ENCODE results near the gene SHLD3. TPM values are rescaled to one million over a fixed set of nuclear protein-coding genes. Genes with fewer than 3 reads are reported as not detected.

Gene SHLD3
- total RNA-seq, 1 experiment from 2014 or later, result 1.6 TPM

GRCh38 chr5:65623482-65623881, 1.3 kb upstream of the SHLD3 start:
- TF ChIP-seq EZH2 (IDR thresholded peaks at IDR 0.05; ENCODE audit: low read length, unreplicated experiment), result no peak
- no peak for TF ChIP-seq EZH2phosphoT487 (IDR thresholded peaks at IDR 0.05; ENCODE audit: borderline replicate concordance, low read length)
- TF ChIP-seq CTCF (conservative IDR thresholded peaks at IDR 0.05; ENCODE audit: low read depth, low read length), result no peak
- Histone ChIP-seq H3K9ac (ENCODE audit: low read length) (peak overlapping the region; percentile 78), H3K4me3 (ENCODE audit: low read length) (peak overlapping the region; percentile 83), H3K27me3 (ENCODE audit: low read length) (no peaks in the 10 kb centered on the region), H3F3A (ENCODE audit: low read length, unreplicated experiment) (no peaks in the 10 kb centered on the region), H3K9me3 (ENCODE audit: low read length) (no peaks in the 10 kb centered on the region), H3K27ac (ENCODE audit: low read length) (no peak overlapping the region), H3K36me3 (ENCODE audit: low read depth, low read length) (no peaks in the 10 kb centered on the region), H3K4me2 (ENCODE audit: low read length) (peak overlapping the region; percentile 83), H4K20me1 (ENCODE audit: low read length) (no peaks in the 10 kb centered on the region), H3K79me2 (ENCODE audit: low read length) (peaks cover 51% of the 10 kb centered on the region), H3K4me1 (ENCODE audit: insufficient read depth, low read length) (peaks cover 7% of the 10 kb centered on the region; the same call in 1 of the 2 replicates), H3K9me2 (replicated peaks; ENCODE audit: low read length) (no peaks in the 10 kb centered on the region), H2AFZ (ENCODE audit: low read length) (peak overlapping the region; percentile 71; the same call in 1 of the 2 replicates)
- POLR2A ChIA-PET (ENCODE audit: unreplicated experiment), result no interaction called here
- no peak for ATAC-seq
- intact Hi-C loops (cut with micrococcal nuclease), result no loop called here
- CTCF ChIA-PET, result no interaction called here
- no peak for DNase-seq
- BruUV-seq (replicated peaks), result no TSS peak

- TF ChIP-seq EZH2phosphoT487 (IDR thresholded peaks at IDR 0.05; ENCODE audit: borderline replicate concordance, low read length), result no peak
- no peak for TF ChIP-seq EZH2 (IDR thresholded peaks at IDR 0.05; ENCODE audit: low read length, unreplicated experiment)
- no peak for TF ChIP-seq CTCF (conservative IDR thresholded peaks at IDR 0.05; ENCODE audit: low read depth, low read length)
- Histone ChIP-seq H3K27ac (ENCODE audit: low read length) (peak within 1 kb of the TSS; percentile 65), H3K9ac (ENCODE audit: low read length) (peak within 1 kb of the TSS; percentile 78), H3K27me3 (ENCODE audit: low read length) (no peaks in the 10 kb centered on the region), H3K9me3 (ENCODE audit: low read length) (no peaks in the 10 kb centered on the region), H4K20me1 (ENCODE audit: low read length) (no peaks in the 10 kb centered on the region), H3F3A (ENCODE audit: low read length, unreplicated experiment) (no peaks in the 10 kb centered on the region), H3K4me1 (ENCODE audit: insufficient read depth, low read length) (peaks cover 7% of the 10 kb centered on the region; the same call in 1 of the 2 replicates), H3K79me2 (ENCODE audit: low read length) (peaks cover 51% of the 10 kb centered on the region), H2AFZ (ENCODE audit: low read length) (peak within 1 kb of the TSS; percentile 75), H3K4me2 (ENCODE audit: low read length) (peak within 1 kb of the TSS; percentile 83), H3K36me3 (ENCODE audit: low read depth, low read length) (no peaks in the 10 kb centered on the region), H3K4me3 (ENCODE audit: low read length) (peak within 1 kb of the TSS; percentile 83), H3K9me2 (replicated peaks; ENCODE audit: low read length) (no peaks in the 10 kb centered on the region)
- ChIA-PET CTCF (no interaction called here), POLR2A (ENCODE audit: unreplicated experiment) (no interaction called here)
- ATAC-seq (peak; percentile 98), DNase-seq (peak; percentile 73)
- no TSS peak for BruUV-seq (replicated peaks)
- intact Hi-C loops (cut with micrococcal nuclease), result no loop called here
Observed at GRCh38 chr5:65624025-65624570, 729 bp upstream of the SHLD3 start, which contains the start of gene TRIM23. TSS of gene TRIM23 (minus strand) at chr5:65624333. CDS start at chr5:65624274, 59 bp downstream.

GRCh38 chr5:65625743-65626142, 916 bp downstream of the SHLD3 start:
- no peak for TF ChIP-seq EZH2phosphoT487 (IDR thresholded peaks at IDR 0.05; ENCODE audit: borderline replicate concordance, low read length)
- no peak for TF ChIP-seq CTCF (conservative IDR thresholded peaks at IDR 0.05; ENCODE audit: low read depth, low read length)
- TF ChIP-seq EZH2 (IDR thresholded peaks at IDR 0.05; ENCODE audit: low read length, unreplicated experiment), result no peak
- Histone ChIP-seq H3K4me1 (ENCODE audit: insufficient read depth, low read length) (peaks cover 7% of the 10 kb centered on the region; the same call in 1 of the 2 replicates), H3K36me3 (ENCODE audit: low read depth, low read length) (no peaks in the 10 kb centered on the region), H2AFZ (ENCODE audit: low read length) (no peak overlapping the region; the same call in 1 of the 2 replicates), H3K9ac (ENCODE audit: low read length) (peak overlapping the region; percentile 78), H3K4me2 (ENCODE audit: low read length) (peak overlapping the region; percentile 83), H4K20me1 (ENCODE audit: low read length) (no peaks in the 10 kb centered on the region), H3K79me2 (ENCODE audit: low read length) (peaks cover 51% of the 10 kb centered on the region), H3K9me3 (ENCODE audit: low read length) (no peaks in the 10 kb centered on the region), H3K27me3 (ENCODE audit: low read length) (no peaks in the 10 kb centered on the region), H3K27ac (ENCODE audit: low read length) (no peak overlapping the region), H3K9me2 (replicated peaks; ENCODE audit: low read length) (no peaks in the 10 kb centered on the region), H3K4me3 (ENCODE audit: low read length) (peak overlapping the region; percentile 83), H3F3A (ENCODE audit: low read length, unreplicated experiment) (no peaks in the 10 kb centered on the region)
- POLR2A ChIA-PET (ENCODE audit: unreplicated experiment), result no interaction called here
- CTCF ChIA-PET, result no interaction called here
- intact Hi-C loops (cut with micrococcal nuclease), result no loop called here
- DNase-seq (no peak), ATAC-seq (no peak)
- no TSS peak for BruUV-seq (replicated peaks)

Measured in PC-3 (cell line).